Type B pancreatic cell (in vitro differentiated cells): ENCODE measurements around the gene TRUB2. TPM values are rescaled to one million over a fixed set of nuclear protein-coding genes. Genes with fewer than 3 reads are reported as not detected.

ENCODE experiments used
- DNase-seq: peaks from one replicate; pipeline ENCODE4 v3.0.0; 2021; ENCODE audit warnings: mixed read lengths; ENCODE audit not compliant: unreplicated experiment; ENCODE audit errors: extremely low spot score
- H3K27ac Mint-ChIP-seq: 2 replicates; pipeline ENCODE4 v1.8.0; 2021; ENCODE audit warnings: mild to moderate bottlenecking, mixed read lengths
- H3K27me3 Mint-ChIP-seq: 2 replicates; pipeline ENCODE4 v1.8.0; 2021; ENCODE audit warnings: mixed read lengths
- H3K36me3 Mint-ChIP-seq: 2 replicates; pipeline ENCODE4 v1.8.0; 2021; ENCODE audit warnings: mixed read lengths
- H3K4me1 Mint-ChIP-seq: one replicate; pipeline ENCODE4 v1.8.0; 2021; ENCODE audit warnings: mixed read lengths; ENCODE audit not compliant: unreplicated experiment
- H3K4me3 Mint-ChIP-seq: 2 replicates; pipeline ENCODE4 v1.8.0; 2021; ENCODE audit warnings: mild to moderate bottlenecking, mixed read lengths
- H3K9me3 Mint-ChIP-seq: 2 replicates; pipeline ENCODE4 v1.8.0; 2021; ENCODE audit warnings: mixed read lengths
- total RNA-seq: library from RNA; stranded (reverse); gene quantifications from 2 replicates; pipeline ENCODE4 v1.2.1, GENCODE V29; 2021; ENCODE audit warnings: low replicate concordance
- TF ChIP-seq, protein P1 (sequence below): fragments of 200-600 bp; sonication (generic); conservative IDR thresholded peaks from 2 replicates; pipeline ENCODE4 v1.5.0; 2021; ENCODE audit warnings: antibody characterized with exemption, mild to moderate bottlenecking

The TRUB2 gene
- total RNA-seq, 1 donor from 2014 or later: 40.4 TPM

- no peaks in the 10 kb centered on the region for H3K27me3 Mint-ChIP-seq
- no peaks in the 10 kb centered on the region for H3K36me3 Mint-ChIP-seq
- TF ChIP-seq, protein P1, sequence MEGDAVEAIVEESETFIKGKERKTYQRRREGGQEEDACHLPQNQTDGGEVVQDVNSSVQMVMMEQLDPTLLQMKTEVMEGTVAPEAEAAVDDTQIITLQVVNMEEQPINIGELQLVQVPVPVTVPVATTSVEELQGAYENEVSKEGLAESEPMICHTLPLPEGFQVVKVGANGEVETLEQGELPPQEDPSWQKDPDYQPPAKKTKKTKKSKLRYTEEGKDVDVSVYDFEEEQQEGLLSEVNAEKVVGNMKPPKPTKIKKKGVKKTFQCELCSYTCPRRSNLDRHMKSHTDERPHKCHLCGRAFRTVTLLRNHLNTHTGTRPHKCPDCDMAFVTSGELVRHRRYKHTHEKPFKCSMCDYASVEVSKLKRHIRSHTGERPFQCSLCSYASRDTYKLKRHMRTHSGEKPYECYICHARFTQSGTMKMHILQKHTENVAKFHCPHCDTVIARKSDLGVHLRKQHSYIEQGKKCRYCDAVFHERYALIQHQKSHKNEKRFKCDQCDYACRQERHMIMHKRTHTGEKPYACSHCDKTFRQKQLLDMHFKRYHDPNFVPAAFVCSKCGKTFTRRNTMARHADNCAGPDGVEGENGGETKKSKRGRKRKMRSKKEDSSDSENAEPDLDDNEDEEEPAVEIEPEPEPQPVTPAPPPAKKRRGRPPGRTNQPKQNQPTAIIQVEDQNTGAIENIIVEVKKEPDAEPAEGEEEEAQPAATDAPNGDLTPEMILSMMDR: no peak
- peak overlapping the region; percentile 79 for H3K27ac Mint-ChIP-seq
- H3K9me3 Mint-ChIP-seq: no peaks in the 10 kb centered on the region
- DNase-seq: no peak
- H3K4me1 Mint-ChIP-seq: peaks cover 18% of the 10 kb centered on the region
- H3K4me3 Mint-ChIP-seq: peak overlapping the region; percentile 64
Observed at GRCh38 chr9:128365525-128365924, 43.3 kb upstream of the TRUB2 start.

- H3K4me1 Mint-ChIP-seq: peaks cover 12% of the 10 kb centered on the region
- no peak for DNase-seq
- no peaks in the 10 kb centered on the region for H3K27me3 Mint-ChIP-seq
- TF ChIP-seq, protein P1: no peak
- H3K9me3 Mint-ChIP-seq: no peaks in the 10 kb centered on the region
- no peak overlapping the region for H3K4me3 Mint-ChIP-seq
- H3K27ac Mint-ChIP-seq: peak overlapping the region; percentile 90
- H3K36me3 Mint-ChIP-seq: no peaks in the 10 kb centered on the region
Observed at GRCh38 chr9:128362774-128363173, 40.5 kb upstream of the TRUB2 start.

DNA sequence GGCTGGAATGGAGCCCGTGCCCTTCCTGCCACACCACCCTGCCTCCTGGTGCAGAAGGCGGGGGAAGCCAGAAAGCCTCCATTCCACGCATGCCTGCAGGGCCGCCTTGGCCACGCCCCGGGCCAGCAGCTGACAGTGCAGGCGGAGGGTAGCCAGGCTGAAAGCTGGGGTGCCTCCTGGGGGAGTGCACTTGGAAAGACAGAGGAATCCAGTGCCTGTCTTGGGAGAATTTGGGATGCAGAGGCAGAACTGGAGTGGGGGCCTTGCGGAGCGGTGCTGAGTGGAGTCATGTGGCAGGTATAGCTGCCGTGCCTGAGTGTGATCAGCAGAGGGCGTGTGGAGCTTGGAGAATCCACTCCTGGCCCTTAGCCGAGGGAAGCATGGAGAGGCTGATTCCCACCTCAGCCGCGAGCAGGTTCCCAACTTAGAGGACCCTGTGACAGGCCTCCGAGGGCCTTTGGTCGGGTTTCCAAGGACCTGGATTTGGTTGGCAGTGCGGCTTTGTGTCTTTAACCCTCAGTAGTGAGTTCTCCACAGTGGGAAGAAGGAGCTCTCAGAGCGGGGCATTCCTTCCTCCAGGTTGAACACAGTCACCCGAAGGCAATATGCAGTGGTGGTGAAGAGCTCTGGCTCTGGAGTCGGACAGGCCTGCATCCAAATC lies 39.9 kb upstream of the TRUB2 start:
- peak overlapping the region; percentile 84 for H3K4me3 Mint-ChIP-seq
- peaks cover 11% of the 10 kb centered on the region for H3K4me1 Mint-ChIP-seq
- no peaks in the 10 kb centered on the region for H3K27me3 Mint-ChIP-seq
- H3K27ac Mint-ChIP-seq: peak overlapping the region; percentile 90
- TF ChIP-seq, protein P1: peak; percentile 95
- H3K9me3 Mint-ChIP-seq: no peaks in the 10 kb centered on the region
- H3K36me3 Mint-ChIP-seq: no peaks in the 10 kb centered on the region
- DNase-seq: peak; percentile 86

GRCh38 chr9:128361296-128361985 lies 39.2 kb upstream of the TRUB2 start:
- DNase-seq: no peak
- Mint-ChIP-seq H3K4me1 (peaks cover 6% of the 10 kb centered on the region), H3K4me3 (peak overlapping the region; percentile 84), H3K36me3 (no peaks in the 10 kb centered on the region), H3K27ac (peak overlapping the region; percentile 90), H3K9me3 (no peaks in the 10 kb centered on the region), H3K27me3 (no peaks in the 10 kb centered on the region)
- TF ChIP-seq, protein P1: no peak

DNA sequence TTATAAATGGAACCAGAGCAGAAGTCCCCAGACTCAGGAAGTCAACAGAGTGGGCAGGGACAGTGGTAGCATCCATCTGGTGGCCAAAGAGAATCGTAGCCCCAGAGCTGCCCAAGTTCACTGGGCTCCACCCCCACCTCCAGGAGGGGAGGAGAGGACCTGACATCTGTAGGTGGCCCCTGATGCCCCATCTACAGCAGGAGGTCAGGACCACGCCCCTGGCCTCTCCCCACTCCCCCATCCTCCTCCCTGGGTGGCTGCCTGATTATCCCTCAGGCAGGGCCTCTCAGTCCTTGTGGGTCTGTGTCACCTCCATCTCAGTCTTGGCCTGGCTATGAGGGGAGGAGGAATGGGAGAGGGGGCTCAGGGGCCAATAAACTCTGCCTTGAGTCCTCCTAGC lies 38.6 kb upstream of the TRUB2 start:
- no peaks in the 10 kb centered on the region for H3K9me3 Mint-ChIP-seq
- peak overlapping the region; percentile 39 for H3K27ac Mint-ChIP-seq
- TF ChIP-seq, protein P1: no peak
- H3K27me3 Mint-ChIP-seq: no peaks in the 10 kb centered on the region
- no peak overlapping the region for H3K4me3 Mint-ChIP-seq
- peaks cover 6% of the 10 kb centered on the region for H3K4me1 Mint-ChIP-seq
- DNase-seq: no peak
- H3K36me3 Mint-ChIP-seq: peaks cover 3% of the 10 kb centered on the region
